GM23338 (cell line): Measurements from ENCODE around the gene MYG1.
A peak's percentile ranks its signal among the peaks of the same experiment; 100 is the strongest.

ENCODE experiments used
- CREB1 ChIP-seq: fragments of 250-450 bp; sonication (Bioruptor Pico); IDR thresholded peaks from 2 replicates; pipeline ENCODE4 v1.5.0; 2020; ENCODE audit warnings: low read depth, mild to moderate bottlenecking, moderate library complexity
- EZH2 ChIP-seq: fragments of 200-600 bp; sonication (generic); IDR thresholded peaks from one replicate; pipeline ENCODE4 v1.8.0; 2017; ENCODE audit warnings: antibody characterized with exemption, mild to moderate bottlenecking, low read depth; ENCODE audit not compliant: unreplicated experiment
- EZH2phosphoT487 ChIP-seq: fragments of 200-600 bp; sonication (generic); IDR thresholded peaks from one replicate; pipeline ENCODE4 v1.8.1; 2018; ENCODE audit warnings: antibody characterized with exemption; ENCODE audit not compliant: unreplicated experiment
- NANOG ChIP-seq: IDR thresholded peaks from 2 replicates; pipeline ENCODE4 v1.6.1; 2016; ENCODE audit warnings: antibody characterized with exemption, borderline replicate concordance
- POLR2AphosphoS5 ChIP-seq: IDR thresholded peaks from 2 replicates; pipeline ENCODE4 v1.6.1; 2016; ENCODE audit warnings: antibody characterized with exemption, low read depth
- TF ChIP-seq, protein P1 (sequence below), 2 experiments: fragments of 200-600 bp in 1 of 2; sonication (generic) in 1 of 2; conservative IDR thresholded peaks; 2 replicates each; pipeline versions ENCODE4 v1.5.1 to v1.6.1; 2016 to 2017; ENCODE audit warnings: antibody characterized with exemption in 2 of 2, low read depth in 2 of 2, mild to moderate bottlenecking in 2 of 2, moderate library complexity in 1 of 2
- TF ChIP-seq, protein P2 (sequence below): IDR thresholded peaks from one replicate; pipeline ENCODE4 v1.6.1; 2018; ENCODE audit warnings: antibody characterized with exemption; ENCODE audit not compliant: unreplicated experiment

DNA sequence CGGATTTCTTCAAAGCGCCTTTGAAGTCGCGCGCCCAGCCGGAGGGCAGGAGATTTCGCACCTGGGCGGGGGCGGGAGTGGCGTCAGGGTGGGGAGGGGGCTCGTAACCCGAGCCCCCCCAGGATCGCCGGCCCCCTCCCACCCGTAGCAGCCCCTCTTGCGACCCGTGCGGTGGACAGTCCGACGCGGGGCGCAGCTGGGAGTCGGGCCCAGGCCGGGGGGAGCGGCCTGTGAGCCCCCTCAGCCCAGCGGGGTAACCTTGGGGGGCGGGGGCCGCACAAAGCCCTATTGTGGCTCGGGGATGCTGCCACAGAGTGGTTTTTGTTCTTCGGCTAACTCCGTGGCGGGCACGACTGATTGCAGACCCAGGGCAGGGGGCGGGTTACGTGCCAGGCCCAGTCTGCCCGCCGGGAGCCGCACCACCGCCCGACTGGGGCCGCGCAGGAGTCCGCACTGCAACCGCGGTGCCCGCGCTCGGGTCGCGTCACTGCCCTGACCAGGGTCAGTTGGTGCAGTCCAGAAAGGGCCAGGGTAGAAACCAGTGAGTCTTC lies 26.1 kb downstream of the MYG1 start:
- TF ChIP-seq, protein P1, sequence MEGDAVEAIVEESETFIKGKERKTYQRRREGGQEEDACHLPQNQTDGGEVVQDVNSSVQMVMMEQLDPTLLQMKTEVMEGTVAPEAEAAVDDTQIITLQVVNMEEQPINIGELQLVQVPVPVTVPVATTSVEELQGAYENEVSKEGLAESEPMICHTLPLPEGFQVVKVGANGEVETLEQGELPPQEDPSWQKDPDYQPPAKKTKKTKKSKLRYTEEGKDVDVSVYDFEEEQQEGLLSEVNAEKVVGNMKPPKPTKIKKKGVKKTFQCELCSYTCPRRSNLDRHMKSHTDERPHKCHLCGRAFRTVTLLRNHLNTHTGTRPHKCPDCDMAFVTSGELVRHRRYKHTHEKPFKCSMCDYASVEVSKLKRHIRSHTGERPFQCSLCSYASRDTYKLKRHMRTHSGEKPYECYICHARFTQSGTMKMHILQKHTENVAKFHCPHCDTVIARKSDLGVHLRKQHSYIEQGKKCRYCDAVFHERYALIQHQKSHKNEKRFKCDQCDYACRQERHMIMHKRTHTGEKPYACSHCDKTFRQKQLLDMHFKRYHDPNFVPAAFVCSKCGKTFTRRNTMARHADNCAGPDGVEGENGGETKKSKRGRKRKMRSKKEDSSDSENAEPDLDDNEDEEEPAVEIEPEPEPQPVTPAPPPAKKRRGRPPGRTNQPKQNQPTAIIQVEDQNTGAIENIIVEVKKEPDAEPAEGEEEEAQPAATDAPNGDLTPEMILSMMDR (conservative IDR thresholded peaks at IDR 0.05; ENCODE audit: low read depth in 2 of 2) = no peak
- TF ChIP-seq EZH2phosphoT487 (no peak), POLR2AphosphoS5 (0 out of 2 replicates have a peak, but pooled peaks have one; percentile 23), CREB1 (CRISPR knock-in tag) (no peak), NANOG (no peak), EZH2 (no peak)
- TF ChIP-seq, protein P2, sequence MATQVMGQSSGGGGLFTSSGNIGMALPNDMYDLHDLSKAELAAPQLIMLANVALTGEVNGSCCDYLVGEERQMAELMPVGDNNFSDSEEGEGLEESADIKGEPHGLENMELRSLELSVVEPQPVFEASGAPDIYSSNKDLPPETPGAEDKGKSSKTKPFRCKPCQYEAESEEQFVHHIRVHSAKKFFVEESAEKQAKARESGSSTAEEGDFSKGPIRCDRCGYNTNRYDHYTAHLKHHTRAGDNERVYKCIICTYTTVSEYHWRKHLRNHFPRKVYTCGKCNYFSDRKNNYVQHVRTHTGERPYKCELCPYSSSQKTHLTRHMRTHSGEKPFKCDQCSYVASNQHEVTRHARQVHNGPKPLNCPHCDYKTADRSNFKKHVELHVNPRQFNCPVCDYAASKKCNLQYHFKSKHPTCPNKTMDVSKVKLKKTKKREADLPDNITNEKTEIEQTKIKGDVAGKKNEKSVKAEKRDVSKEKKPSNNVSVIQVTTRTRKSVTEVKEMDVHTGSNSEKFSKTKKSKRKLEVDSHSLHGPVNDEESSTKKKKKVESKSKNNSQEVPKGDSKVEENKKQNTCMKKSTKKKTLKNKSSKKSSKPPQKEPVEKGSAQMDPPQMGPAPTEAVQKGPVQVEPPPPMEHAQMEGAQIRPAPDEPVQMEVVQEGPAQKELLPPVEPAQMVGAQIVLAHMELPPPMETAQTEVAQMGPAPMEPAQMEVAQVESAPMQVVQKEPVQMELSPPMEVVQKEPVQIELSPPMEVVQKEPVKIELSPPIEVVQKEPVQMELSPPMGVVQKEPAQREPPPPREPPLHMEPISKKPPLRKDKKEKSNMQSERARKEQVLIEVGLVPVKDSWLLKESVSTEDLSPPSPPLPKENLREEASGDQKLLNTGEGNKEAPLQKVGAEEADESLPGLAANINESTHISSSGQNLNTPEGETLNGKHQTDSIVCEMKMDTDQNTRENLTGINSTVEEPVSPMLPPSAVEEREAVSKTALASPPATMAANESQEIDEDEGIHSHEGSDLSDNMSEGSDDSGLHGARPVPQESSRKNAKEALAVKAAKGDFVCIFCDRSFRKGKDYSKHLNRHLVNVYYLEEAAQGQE = no peak
